Gastrocnemius medialis (tissue), 4 donors: ENCODE data around the gene WFDC8.

Experiments used
- CTCF ChIP-seq, 5 experiments: fragments of 450-650 bp in 3 of 5; fragments of 200-600 bp in 2 of 5; sonication (generic) in 2 of 5; IDR thresholded peaks in 4 of 5; conservative IDR thresholded peaks in 1 of 5; 1 replicate in 4 of 5; 2 replicates in 1 of 5; pipeline ENCODE4 v1.5.1; 2016 to 2019; ENCODE audit warnings: antibody characterized with exemption in 5 of 5, mild to moderate bottlenecking in 3 of 5, moderate library complexity in 3 of 5
- POLR2A ChIP-seq, 2 donors: fragments of 450-650 bp; IDR thresholded peaks; one replicate each; pipeline ENCODE4 v1.6.1; 2017; ENCODE audit warnings: antibody characterized with exemption in 2 of 2, mild to moderate bottlenecking in 2 of 2, moderate library complexity in 2 of 2

GRCh38 chr20:45575931-45576330, 3.2 kb downstream of the WFDC8 start:
- TF ChIP-seq CTCF (IDR thresholded peaks at IDR 0.05 in 4 of 5, conservative IDR thresholded peaks at IDR 0.05 in 1 of 5) (no peak), POLR2A (IDR thresholded peaks at IDR 0.05) (no peak)
